ENCODE results near the gene SNN.

The SNN gene

GRCh38 chr16:11679250-11679649 is 11.0 kb downstream of the SNN start:
- no peak overlapping the region for H2AFZ ChIP-seq (ENCODE audit: low read length)
- no peaks in the 10 kb centered on the region for H4K20me1 ChIP-seq (ENCODE audit: insufficient read depth, low read length, poor library complexity, severe bottlenecking)
- no peaks in the 10 kb centered on the region for H3K79me2 ChIP-seq (ENCODE audit: insufficient read depth, low read length)
- TF ChIP-seq EZH2phosphoT487 (IDR thresholded peaks at IDR 0.05; ENCODE audit: borderline replicate concordance) (no peak), CTCF (conservative IDR thresholded peaks at IDR 0.05; ENCODE audit: low read length) (no peak)
- H3K9me2 ChIP-seq (replicated peaks; ENCODE audit: low read depth, low read length): no peaks in the 10 kb centered on the region
- H3K36me3 ChIP-seq (ENCODE audit: insufficient read depth, low read length): peaks cover 29% of the 10 kb centered on the region; the same call in 1 of the 2 replicates
- no peak overlapping the region for H3K4me3 ChIP-seq (ENCODE audit: low read length, poor library complexity, severe bottlenecking)
- no peaks in the 10 kb centered on the region for H3K9me3 ChIP-seq (ENCODE audit: insufficient read depth, low read depth, low read length)
- H3K9ac ChIP-seq (ENCODE audit: low read depth, low read length, poor library complexity, severe bottlenecking): no peak overlapping the region
- H3K27me3 ChIP-seq (ENCODE audit: insufficient read depth, low read length, poor library complexity, severe bottlenecking): no peaks in the 10 kb centered on the region
- H3F3A ChIP-seq (ENCODE audit: low read depth): no peaks in the 10 kb centered on the region
- no peak overlapping the region for H3K4me2 ChIP-seq (ENCODE audit: low read depth, low read length, poor library complexity, severe bottlenecking)
- H3K4me1 ChIP-seq (ENCODE audit: insufficient read depth, low read length, poor library complexity, severe bottlenecking): peaks cover 3% of the 10 kb centered on the region

- Histone ChIP-seq H3K4me1 (ENCODE audit: insufficient read depth, low read length, poor library complexity, severe bottlenecking) (peaks cover 3% of the 10 kb centered on the region), H3K9me3 (ENCODE audit: insufficient read depth, low read depth, low read length) (no peaks in the 10 kb centered on the region), H3K79me2 (ENCODE audit: insufficient read depth, low read length) (no peaks in the 10 kb centered on the region)
These were observed 12.0 kb downstream of the SNN start for GRCh38 chr16:11679941-11680911.

GRCh38 chr16:11681556-11681955 is 13.3 kb downstream of the SNN start:
- Histone ChIP-seq H3K4me1 (ENCODE audit: insufficient read depth, low read length, poor library complexity, severe bottlenecking) (peaks cover 3% of the 10 kb centered on the region), H3K79me2 (ENCODE audit: insufficient read depth, low read length) (no peaks in the 10 kb centered on the region), H3K9ac (ENCODE audit: low read depth, low read length, poor library complexity, severe bottlenecking) (no peak overlapping the region), H3K9me2 (replicated peaks; ENCODE audit: low read depth, low read length) (no peaks in the 10 kb centered on the region), H3K4me2 (ENCODE audit: low read depth, low read length, poor library complexity, severe bottlenecking) (no peak overlapping the region), H3K27me3 (ENCODE audit: insufficient read depth, low read length, poor library complexity, severe bottlenecking) (no peaks in the 10 kb centered on the region), H3F3A (ENCODE audit: low read depth) (no peaks in the 10 kb centered on the region), H2AFZ (ENCODE audit: low read length) (no peak overlapping the region), H3K9me3 (ENCODE audit: insufficient read depth, low read depth, low read length) (no peaks in the 10 kb centered on the region), H3K36me3 (ENCODE audit: insufficient read depth, low read length) (peaks cover 35% of the 10 kb centered on the region; the same call in 1 of the 2 replicates), H4K20me1 (ENCODE audit: insufficient read depth, low read length, poor library complexity, severe bottlenecking) (no peaks in the 10 kb centered on the region), H3K4me3 (ENCODE audit: low read length, poor library complexity, severe bottlenecking) (no peak overlapping the region)
- TF ChIP-seq CTCF (conservative IDR thresholded peaks at IDR 0.05; ENCODE audit: low read length) (no peak), EZH2phosphoT487 (IDR thresholded peaks at IDR 0.05; ENCODE audit: borderline replicate concordance) (no peak)

More at GRCh38 chr16:11679941-11680911, 12.0 kb downstream of the SNN start:
- no peaks in the 10 kb centered on the region for H4K20me1 ChIP-seq (ENCODE audit: insufficient read depth, low read length, poor library complexity, severe bottlenecking)
- H3K9me2 ChIP-seq (replicated peaks; ENCODE audit: low read depth, low read length): no peaks in the 10 kb centered on the region
- H3F3A ChIP-seq (ENCODE audit: low read depth): no peaks in the 10 kb centered on the region
- TF ChIP-seq CTCF (conservative IDR thresholded peaks at IDR 0.05; ENCODE audit: low read length): no peak
- no peak for TF ChIP-seq EZH2phosphoT487 (IDR thresholded peaks at IDR 0.05; ENCODE audit: borderline replicate concordance)
- H3K27me3 ChIP-seq (ENCODE audit: insufficient read depth, low read length, poor library complexity, severe bottlenecking): no peaks in the 10 kb centered on the region
- H3K4me3 ChIP-seq (ENCODE audit: low read length, poor library complexity, severe bottlenecking): no peak overlapping the region
- no peak overlapping the region for H3K4me2 ChIP-seq (ENCODE audit: low read depth, low read length, poor library complexity, severe bottlenecking)
- H2AFZ ChIP-seq (ENCODE audit: low read length): no peak overlapping the region
- no peak overlapping the region for H3K9ac ChIP-seq (ENCODE audit: low read depth, low read length, poor library complexity, severe bottlenecking)
- H3K36me3 ChIP-seq (ENCODE audit: insufficient read depth, low read length): peaks cover 35% of the 10 kb centered on the region; the same call in 1 of the 2 replicates
